Vagina (tissue), 2 donors: ENCODE results near the gene AMHR2. TPM values are rescaled to one million over a fixed set of nuclear protein-coding genes. Genes with fewer than 3 reads are reported as not detected.

Experiments
- DNase-seq, 2 donors: peaks; one replicate each; pipeline ENCODE4 v3.0.0-alpha.2; 2017; ENCODE audit errors: extremely low spot score in 2 of 2
- H3K27ac ChIP-seq: fragments of 200-600 bp; sonication (generic); one replicate; pipeline ENCODE4 v1.5.1; 2019
- H3K27me3 ChIP-seq: fragments of 200-600 bp; sonication (generic); one replicate; pipeline ENCODE4 v1.5.1; 2019
- H3K36me3 ChIP-seq, 2 donors: fragments of 200-600 bp; sonication (generic); one replicate each; pipeline ENCODE4 v1.5.1; 2017 to 2019
- H3K4me1 ChIP-seq: fragments of 200-600 bp; sonication (generic); one replicate; pipeline ENCODE4 v1.5.1; 2019
- H3K4me3 ChIP-seq, 2 donors: fragments of 200-600 bp; sonication (generic); 1 replicate in 1 of 2; 2 replicates in 1 of 2; pipeline ENCODE4 v1.5.1; 2016 to 2019
- H3K9me3 ChIP-seq: fragments of 200-600 bp; sonication (generic); one replicate; pipeline ENCODE4 v1.5.1; 2019
- POLR2A ChIP-seq, 2 donors: fragments of 450-650 bp; IDR thresholded peaks; one replicate each; pipeline ENCODE4 v1.6.1; 2017; ENCODE audit warnings: antibody characterized with exemption in 2 of 2, mild to moderate bottlenecking in 2 of 2, moderate library complexity in 2 of 2
- POLR2AphosphoS5 ChIP-seq, 2 donors: sonication (generic); formaldehyde crosslinking; IDR thresholded peaks; one replicate each; pipeline ENCODE4 v1.9.0; 2017; ENCODE audit warnings: antibody characterized with exemption in 2 of 2, mild to moderate bottlenecking in 2 of 2, low read depth in 1 of 2; ENCODE audit not compliant: insufficient read depth in 1 of 2
- intact Hi-C: fragments of 100-400 bp; cut with DNase I; formaldehyde crosslinking; loops from one replicate; pipeline ENCODE4 v1.15.1; 2023
- total RNA-seq: library from RNA; depleted of rRNA; stranded (reverse); fragments of >200 nt; gene quantifications from one replicate; pipeline ENCODE4 v1.2.3, GENCODE V29; 2016
- TF ChIP-seq, protein P1 (sequence below), 3 experiments: fragments of 450-650 bp in 2 of 3; fragments of 200-600 bp in 1 of 3; sonication (generic) in 1 of 3; IDR thresholded peaks; one replicate each; pipeline ENCODE4 v1.5.1; 2017 to 2019; ENCODE audit warnings: antibody characterized with exemption in 3 of 3, mild to moderate bottlenecking in 2 of 3, moderate library complexity in 2 of 3

The AMHR2 gene
- total RNA-seq, 1 donor from 2014 or later, result 1.2 TPM

DNA sequence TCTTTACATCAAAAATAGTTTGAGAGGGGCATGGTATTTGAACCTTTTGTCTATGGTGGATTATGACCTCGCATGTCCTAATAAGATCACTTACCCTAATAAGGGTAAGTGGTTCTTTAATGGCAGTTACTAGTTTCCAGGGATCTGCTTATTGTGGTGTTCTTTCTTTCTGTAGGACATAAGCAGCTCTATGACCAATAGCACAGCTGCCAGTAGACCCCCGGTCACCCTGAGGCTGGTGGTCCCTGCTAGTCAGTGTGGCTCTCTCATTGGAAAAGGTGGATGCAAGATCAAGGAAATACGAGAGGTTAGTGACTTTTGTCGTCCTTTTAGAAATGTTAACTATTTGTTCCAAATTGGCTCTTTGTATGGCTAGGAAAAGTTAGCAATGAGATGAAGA is 35.4 kb downstream of the AMHR2 start:
- Histone ChIP-seq H3K36me3 (peaks cover 2 to 98% of the 10 kb centered on the region in 2 donors), H3K27me3 (no peaks in the 10 kb centered on the region), H3K27ac (no peak overlapping the region), H3K4me3 (no peak overlapping the region), H3K9me3 (no peaks in the 10 kb centered on the region), H3K4me1 (peaks cover 23% of the 10 kb centered on the region)
- DNase-seq, result no peak
- intact Hi-C loops, result loop anchor here (10.0 kb wide), 1 partner anchor 74 kb away; the partner anchor contains the start of gene SP1
- TF ChIP-seq, protein P1, sequence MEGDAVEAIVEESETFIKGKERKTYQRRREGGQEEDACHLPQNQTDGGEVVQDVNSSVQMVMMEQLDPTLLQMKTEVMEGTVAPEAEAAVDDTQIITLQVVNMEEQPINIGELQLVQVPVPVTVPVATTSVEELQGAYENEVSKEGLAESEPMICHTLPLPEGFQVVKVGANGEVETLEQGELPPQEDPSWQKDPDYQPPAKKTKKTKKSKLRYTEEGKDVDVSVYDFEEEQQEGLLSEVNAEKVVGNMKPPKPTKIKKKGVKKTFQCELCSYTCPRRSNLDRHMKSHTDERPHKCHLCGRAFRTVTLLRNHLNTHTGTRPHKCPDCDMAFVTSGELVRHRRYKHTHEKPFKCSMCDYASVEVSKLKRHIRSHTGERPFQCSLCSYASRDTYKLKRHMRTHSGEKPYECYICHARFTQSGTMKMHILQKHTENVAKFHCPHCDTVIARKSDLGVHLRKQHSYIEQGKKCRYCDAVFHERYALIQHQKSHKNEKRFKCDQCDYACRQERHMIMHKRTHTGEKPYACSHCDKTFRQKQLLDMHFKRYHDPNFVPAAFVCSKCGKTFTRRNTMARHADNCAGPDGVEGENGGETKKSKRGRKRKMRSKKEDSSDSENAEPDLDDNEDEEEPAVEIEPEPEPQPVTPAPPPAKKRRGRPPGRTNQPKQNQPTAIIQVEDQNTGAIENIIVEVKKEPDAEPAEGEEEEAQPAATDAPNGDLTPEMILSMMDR (IDR thresholded peaks at IDR 0.05), result no peak
- TF ChIP-seq POLR2AphosphoS5 (IDR thresholded peaks at IDR 0.05; ENCODE audit: insufficient read depth in 1 of 2, low read depth in 1 of 2), result no peak
- TF ChIP-seq POLR2A (IDR thresholded peaks at IDR 0.05), result no peak

DNA sequence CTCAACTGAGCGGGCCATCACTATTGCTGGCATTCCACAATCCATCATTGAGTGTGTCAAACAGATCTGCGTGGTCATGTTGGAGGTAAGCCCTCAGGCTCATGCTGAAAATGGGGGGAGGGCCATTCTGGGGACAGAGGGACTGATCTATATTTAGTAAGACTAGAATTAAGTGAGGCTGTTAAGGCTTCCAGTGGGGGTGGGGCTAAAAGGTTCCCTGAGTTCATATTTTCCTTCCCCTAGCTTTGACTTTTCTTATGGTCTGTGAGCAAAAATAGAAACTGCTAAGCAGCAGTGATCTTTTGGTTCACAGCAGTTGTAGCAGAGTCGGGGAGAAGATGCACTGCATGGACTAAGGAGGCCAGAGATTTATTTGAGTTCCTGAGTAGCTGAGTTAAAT is 37.4 kb downstream of the AMHR2 start:
- Histone ChIP-seq H3K4me3 (no peak overlapping the region), H3K9me3 (no peaks in the 10 kb centered on the region), H3K27me3 (no peaks in the 10 kb centered on the region), H3K27ac (no peak overlapping the region), H3K36me3 (peaks cover 0 to 100% of the 10 kb centered on the region in 2 donors), H3K4me1 (peaks cover 12% of the 10 kb centered on the region)
- DNase-seq, result no peak
- no peak for TF ChIP-seq POLR2A (IDR thresholded peaks at IDR 0.05)
- TF ChIP-seq, protein P1 (IDR thresholded peaks at IDR 0.05), result no peak
- TF ChIP-seq POLR2AphosphoS5 (IDR thresholded peaks at IDR 0.05; ENCODE audit: insufficient read depth in 1 of 2, low read depth in 1 of 2), result no peak
- intact Hi-C loops, result no loop called here

DNA sequence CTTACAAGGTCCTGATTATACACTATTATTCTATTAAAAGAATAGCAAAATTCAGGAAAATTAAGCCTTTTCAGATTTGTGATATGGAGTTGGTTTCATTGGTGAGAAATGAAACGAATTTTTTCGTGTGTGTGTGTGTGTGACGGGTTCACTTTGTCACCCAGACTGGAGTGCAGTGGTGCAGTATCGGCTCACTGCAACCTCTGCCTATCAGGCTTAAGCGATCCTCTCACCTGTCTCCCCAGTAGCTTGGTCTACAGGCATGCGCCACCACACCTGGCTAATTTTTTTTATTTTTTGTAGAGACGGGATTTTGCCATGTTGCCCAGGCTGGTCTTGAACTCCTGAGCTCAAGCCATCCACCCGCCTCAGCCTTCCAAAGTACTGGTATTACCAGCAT is 37.9 kb downstream of the AMHR2 start:
- Histone ChIP-seq H3K27me3 (no peaks in the 10 kb centered on the region), H3K4me3 (no peak overlapping the region), H3K4me1 (peaks cover 12% of the 10 kb centered on the region), H3K9me3 (no peaks in the 10 kb centered on the region), H3K27ac (no peak overlapping the region), H3K36me3 (peaks cover 0 to 100% of the 10 kb centered on the region in 2 donors)
- DNase-seq, result no peak
- no peak for TF ChIP-seq POLR2AphosphoS5 (IDR thresholded peaks at IDR 0.05; ENCODE audit: insufficient read depth in 1 of 2, low read depth in 1 of 2)
- TF ChIP-seq POLR2A (IDR thresholded peaks at IDR 0.05), result no peak
- TF ChIP-seq, protein P1 (IDR thresholded peaks at IDR 0.05), result no peak
- intact Hi-C loops, result no loop called here

DNA sequence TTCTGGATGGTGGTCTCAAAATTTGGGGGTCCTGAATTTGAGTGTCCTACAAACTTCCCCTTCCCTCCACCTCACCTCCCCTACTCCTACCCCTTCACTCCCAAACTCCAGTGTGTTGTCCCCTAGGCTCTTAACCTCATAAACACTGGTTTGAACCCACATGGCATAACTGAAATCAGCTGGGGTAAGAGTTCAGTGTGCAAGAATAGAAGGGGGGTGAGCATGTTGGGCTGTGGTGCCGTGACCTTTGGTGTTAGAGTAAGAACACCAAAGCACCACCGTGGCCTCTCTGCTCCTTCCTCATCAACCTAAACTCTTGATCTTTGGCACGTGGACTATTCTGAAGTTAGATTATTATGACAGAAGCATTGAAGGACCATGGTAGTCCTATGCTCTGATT is 39.3 kb downstream of the AMHR2 start:
- Histone ChIP-seq H3K9me3 (no peaks in the 10 kb centered on the region), H3K27me3 (no peaks in the 10 kb centered on the region), H3K4me1 (peaks cover 12% of the 10 kb centered on the region), H3K4me3 (no peak overlapping the region), H3K36me3 (peaks cover 4 to 100% of the 10 kb centered on the region in 2 donors), H3K27ac (no peak overlapping the region)
- no peak for DNase-seq
- TF ChIP-seq POLR2A (IDR thresholded peaks at IDR 0.05), result no peak
- no peak for TF ChIP-seq POLR2AphosphoS5 (IDR thresholded peaks at IDR 0.05; ENCODE audit: insufficient read depth in 1 of 2, low read depth in 1 of 2)
- TF ChIP-seq, protein P1 (IDR thresholded peaks at IDR 0.05), result no peak
- intact Hi-C loops, result no loop called here

DNA sequence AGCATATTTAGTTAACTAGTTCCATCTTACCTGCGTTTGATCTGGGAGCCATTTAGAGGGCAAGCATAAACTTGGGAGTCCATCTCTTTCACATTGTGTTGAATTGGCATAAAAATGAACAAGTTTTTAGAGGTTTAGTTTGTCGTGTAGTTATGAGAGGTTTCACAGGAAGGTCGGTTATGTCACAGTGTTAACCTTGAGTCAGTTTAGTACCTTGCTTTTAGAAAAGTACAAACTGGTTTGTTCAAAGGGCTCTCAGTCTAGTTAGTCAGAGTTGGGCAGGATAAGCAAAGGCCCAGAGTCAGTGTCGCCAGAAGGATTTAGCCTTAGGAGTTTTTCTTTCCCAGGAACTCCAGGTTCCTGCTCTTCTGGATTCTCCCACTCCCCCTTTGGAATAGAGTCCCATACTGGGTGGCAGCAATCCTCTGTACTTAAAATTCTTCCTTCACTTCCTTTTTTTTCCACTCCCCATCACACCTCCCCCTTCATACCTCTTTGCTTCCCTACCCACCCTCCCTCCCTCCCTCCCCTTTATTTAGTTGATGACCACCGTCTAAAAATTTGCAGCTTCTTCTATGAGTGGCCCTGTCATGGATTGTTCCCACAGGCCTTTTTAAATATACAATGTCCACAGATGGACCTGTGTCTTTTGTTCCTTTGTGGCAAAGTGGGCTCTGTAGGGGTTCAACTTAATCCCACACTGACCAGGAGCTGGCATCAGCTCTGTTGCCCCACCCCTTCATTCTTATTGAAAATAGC is 40.3 kb downstream of the AMHR2 start:
- H3K27ac ChIP-seq, result no peak overlapping the region
- H3K36me3 ChIP-seq, result peaks cover 4 to 100% of the 10 kb centered on the region in 2 donors
- DNase-seq, result no peak

More for the DNA sequence above, 40.3 kb downstream of the AMHR2 start:
- Histone ChIP-seq H3K27me3 (no peaks in the 10 kb centered on the region), H3K9me3 (no peaks in the 10 kb centered on the region), H3K4me1 (peaks cover 12% of the 10 kb centered on the region), H3K4me3 (no peak overlapping the region)
- TF ChIP-seq, protein P1 (IDR thresholded peaks at IDR 0.05), result no peak
- TF ChIP-seq POLR2AphosphoS5 (IDR thresholded peaks at IDR 0.05; ENCODE audit: insufficient read depth in 1 of 2, low read depth in 1 of 2) (no peak), POLR2A (IDR thresholded peaks at IDR 0.05) (no peak)
- intact Hi-C loops, result no loop called here
